Activated naive CD4-positive, alpha-beta T cell treated with anti-CD3 and anti-CD28 coated beads, Interleukin-2, amount 10 ng/mL, durations not matched to agents 5 hours and 36 hours (primary cell): ENCODE data around the gene NET1. TPM values are rescaled to one million over a fixed set of nuclear protein-coding genes. Genes with fewer than 3 reads are reported as not detected.

Source experiments
- total RNA-seq, 2 experiments: library from RNA; stranded (reverse); gene quantifications; one replicate each; pipeline ENCODE4 v1.2.3, GENCODE V29; 2021

The NET1 gene
- 10 to 100 TPM; 39.2 to 45.7 TPM for total RNA-seq

GRCh38 chr10:5412277-5412941 is at the start of gene NET1:
Gene NET1 (plus strand): TSS chr10:5412557. CDS start chr10:5412693, 136 bp downstream.

GRCh38 chr10:5364890-5365338 is 47.4 kb upstream of the NET1 start, which contains the start of gene UCN3:
Gene UCN3 (plus strand): TSS chr10:5364966. CDS start chr10:5373721, 8,755 bp downstream.

GRCh38 chr10:5404208-5405041 is 7.9 kb upstream of the NET1 start, which contains the start of gene TUBAL3:
Gene TUBAL3 (minus strand): TSS chr10:5404828. CDS start chr10:5404792, 36 bp downstream.

GRCh38 chr10:5499493-5500140 is 87.3 kb downstream of the NET1 start, which contains the start of gene CALML5:
Gene CALML5 (minus strand): TSS chr10:5499570. CDS start chr10:5499438, 132 bp downstream.

Other genes starting within 250 kb of the NET1 start
- gene AKR1C8, start 227.4 kb upstream of the NET1 start, total RNA-seq, result under 1 TPM; 0.53 to 0.91 TPM
- not detected for gene AKR1C4, start 215.7 kb upstream of the NET1 start, total RNA-seq
- not detected for gene UCN3, start 47.6 kb upstream of the NET1 start, total RNA-seq
- gene TUBAL3, start 7.7 kb upstream of the NET1 start, total RNA-seq, result not detected
- not detected for gene CALML5, start 87.0 kb downstream of the NET1 start, total RNA-seq
- not detected for gene CALML3, start 112.4 kb downstream of the NET1 start, total RNA-seq